RCC 7860 (cell line): ENCODE data around the gene NAA30.
"Not testable (repeated sequence)": the region's sequence is repeated elsewhere in the genome, so short reads cannot be mapped to it uniquely, and the experiment has no call there.

Source experiments
- DNase-seq: peaks from one replicate; pipeline ENCODE4 v3.0.0-alpha.2; 2015; ENCODE audit warnings: low spot score
- FAIRE-seq: peaks from 2 replicates; lab custom pipeline; 2012; peaks lifted over from hg19 to GRCh38; lab: Jason Lieb, UNC

Gene NAA30

DNA sequence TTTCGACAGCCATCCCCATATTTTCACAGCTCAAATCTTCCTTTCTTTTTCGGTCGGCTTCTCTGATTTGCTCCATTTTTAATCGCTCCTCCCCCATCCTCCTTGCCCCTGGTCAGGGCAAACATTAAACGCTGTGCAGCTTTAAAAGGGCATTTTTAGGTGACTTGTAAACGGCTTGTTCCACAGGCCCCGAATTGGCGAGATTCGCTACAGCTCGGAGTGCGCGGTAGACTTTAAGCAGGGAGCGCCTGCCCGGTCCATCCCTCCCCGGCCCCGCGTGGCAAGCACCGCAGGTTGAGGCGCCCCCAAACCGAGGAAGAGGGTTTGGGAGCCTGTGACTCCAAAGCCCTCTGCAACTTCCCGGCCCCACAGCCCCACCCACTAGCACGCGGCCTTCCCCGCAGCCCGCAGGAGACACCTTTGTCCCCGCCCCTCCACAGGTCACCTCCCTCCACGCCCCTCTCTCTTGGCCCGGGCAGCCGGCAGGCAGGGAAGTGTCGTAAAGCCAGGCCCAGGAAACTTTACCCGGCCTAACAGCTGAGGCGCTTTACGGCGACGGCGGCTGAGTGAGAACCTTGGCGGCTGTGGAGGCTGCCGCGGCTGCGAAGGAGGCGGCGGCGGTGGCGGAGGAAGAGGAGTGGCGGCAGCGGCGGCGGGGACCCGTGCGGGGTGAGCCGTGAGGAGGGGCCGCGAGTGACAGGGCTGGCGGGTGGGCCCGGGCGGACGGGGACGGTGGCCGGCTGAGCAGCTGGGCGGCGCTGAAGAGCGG is at the start of gene NAA30:
NAA30 (plus strand) TSS at position 550 of the 769 bp plus-strand sequence. CDS start 372 bp downstream, outside the sequence.
- FAIRE-seq (no peak), DNase-seq (peak; percentile 73)

- DNase-seq, FAIRE-seq: not testable (repeated sequence)
These were observed 46.7 kb upstream of the NAA30 start for GRCh38 chr14:57343545-57344297.

GRCh38 chr14:57345106-57345505 is 45.3 kb upstream of the NAA30 start:
- FAIRE-seq (no peak), DNase-seq (no peak)

DNA sequence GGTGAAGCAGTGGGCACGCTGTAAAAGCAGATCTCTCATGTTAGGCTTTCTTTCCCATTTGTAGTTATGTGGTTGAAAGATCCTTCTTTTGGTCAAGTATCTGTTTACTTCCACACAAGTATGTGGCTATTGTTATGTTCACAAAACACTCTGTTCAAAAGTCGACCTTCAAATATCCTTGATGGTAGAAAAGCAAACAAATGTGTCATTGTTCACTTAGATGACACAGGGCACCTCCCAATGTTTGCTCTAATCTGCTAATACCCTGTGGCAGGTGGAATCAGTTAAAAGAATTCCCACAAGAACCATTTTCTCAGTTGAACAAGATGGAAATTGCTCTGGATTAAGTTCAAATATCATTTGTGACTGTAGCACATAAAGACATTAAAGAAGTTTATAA is 43.6 kb upstream of the NAA30 start:
- FAIRE-seq (no peak), DNase-seq (no peak)

DNA sequence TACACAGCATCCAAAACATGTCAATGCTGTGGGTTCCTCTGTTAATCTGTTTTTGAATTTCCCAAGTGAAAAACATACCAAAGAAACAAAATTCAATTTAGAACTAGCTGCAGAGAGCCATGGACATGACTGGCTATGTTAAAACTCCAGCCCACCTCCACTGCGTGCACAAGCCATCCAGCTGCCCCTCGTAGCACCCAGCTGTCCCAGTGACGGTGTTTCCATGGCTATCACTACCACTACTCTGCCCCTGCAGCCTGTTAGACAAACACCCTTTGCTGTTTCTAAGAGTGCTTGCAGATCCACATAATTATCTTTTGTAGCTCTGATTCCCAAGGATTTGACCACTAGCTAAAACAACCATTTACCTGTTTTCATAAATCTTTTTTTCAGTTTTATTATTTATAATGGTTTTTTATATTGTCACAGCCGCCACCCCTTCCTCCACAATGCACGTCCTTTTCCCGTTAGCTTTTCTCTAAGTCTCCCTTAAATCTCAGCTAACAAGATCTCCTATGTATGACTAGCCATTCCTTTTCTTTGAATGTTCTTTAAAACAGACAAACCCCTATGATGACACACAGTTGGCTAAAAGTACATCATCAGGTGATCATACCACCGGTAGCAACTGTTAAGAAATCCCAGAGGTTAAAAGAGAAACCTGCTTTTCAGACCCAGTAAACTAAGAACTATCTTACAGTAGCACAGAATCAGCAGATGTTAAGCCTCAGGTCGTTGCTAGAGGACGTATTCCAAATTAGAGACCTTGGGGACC is 37.8 kb upstream of the NAA30 start:
- FAIRE-seq (no peak), DNase-seq (no peak)

- FAIRE-seq = no peak
- DNase-seq = no peak
These were observed 35.1 kb upstream of the NAA30 start for GRCh38 chr14:57355081-57355800.

GRCh38 chr14:57362361-57362760 is 28.0 kb upstream of the NAA30 start:
- peak; percentile 44 for DNase-seq
- FAIRE-seq = no peak

DNA sequence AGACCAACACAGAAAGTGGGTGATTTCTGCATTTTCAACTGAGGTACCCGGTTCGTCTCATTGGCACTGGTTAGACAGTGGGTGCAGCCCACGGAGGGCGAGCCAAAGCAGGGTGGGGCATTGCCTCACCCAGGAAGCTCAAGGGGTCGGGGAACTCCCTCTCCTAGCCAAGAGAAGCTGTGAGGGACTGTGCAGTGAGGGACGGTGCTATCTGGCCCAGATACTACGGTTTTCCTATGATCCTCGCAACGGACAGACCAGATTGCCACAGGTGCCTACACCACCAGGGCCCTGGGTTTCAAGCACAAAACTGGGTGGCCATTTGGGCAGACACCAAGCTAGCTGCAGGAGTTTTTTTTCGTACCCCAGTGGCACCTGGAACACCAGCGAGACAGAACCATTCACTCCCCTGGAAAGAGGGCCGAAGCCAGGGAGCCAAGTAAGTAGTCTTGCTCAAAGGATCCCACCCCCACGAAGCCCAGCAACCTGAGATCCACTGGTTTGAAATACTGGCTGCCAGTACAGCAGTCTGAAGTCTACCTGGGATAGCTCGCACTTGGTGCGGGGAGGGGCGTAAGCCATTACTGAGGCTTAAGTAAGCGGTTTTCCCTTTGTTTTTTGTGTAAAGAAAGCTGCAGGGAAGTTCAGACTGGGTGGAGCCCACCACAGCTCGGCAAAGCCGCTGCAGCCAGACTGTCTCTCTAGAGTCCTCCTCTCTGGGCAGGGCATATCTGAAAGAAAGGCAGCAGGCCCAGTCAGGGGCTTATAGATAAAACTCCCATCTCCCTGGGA is 25.5 kb upstream of the NAA30 start:
- FAIRE-seq = no peak

GRCh38 chr14:57370187-57370586 is 20.2 kb upstream of the NAA30 start:
- DNase-seq, FAIRE-seq: not testable (repeated sequence)

More for the DNA sequence above, 25.5 kb upstream of the NAA30 start:
- no peak for DNase-seq

GRCh38 chr14:57371013-57371412 is 19.4 kb upstream of the NAA30 start:
- FAIRE-seq = no peak

DNA sequence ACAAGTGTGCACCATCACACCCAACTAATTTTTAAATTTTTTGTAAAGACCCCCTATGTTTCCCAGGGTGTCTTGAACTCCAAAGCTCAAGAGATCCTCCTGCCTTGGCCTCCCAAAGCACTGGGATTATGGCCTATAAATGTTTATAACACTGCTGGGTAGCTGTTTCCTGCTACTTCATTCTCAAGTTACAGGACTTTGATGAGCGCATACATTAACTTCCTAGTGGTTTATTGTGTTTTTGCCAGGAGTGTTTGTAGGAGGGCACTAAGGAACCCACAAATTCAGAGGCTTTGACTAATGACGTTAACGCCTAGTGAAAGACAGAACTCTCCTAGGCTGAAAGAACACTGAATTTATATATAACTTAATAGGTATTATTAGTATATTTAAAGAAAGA is 15.2 kb upstream of the NAA30 start:
- no peak for FAIRE-seq
- DNase-seq = no peak

More at GRCh38 chr14:57371013-57371412, 19.4 kb upstream of the NAA30 start:
- no peak for DNase-seq

DNA sequence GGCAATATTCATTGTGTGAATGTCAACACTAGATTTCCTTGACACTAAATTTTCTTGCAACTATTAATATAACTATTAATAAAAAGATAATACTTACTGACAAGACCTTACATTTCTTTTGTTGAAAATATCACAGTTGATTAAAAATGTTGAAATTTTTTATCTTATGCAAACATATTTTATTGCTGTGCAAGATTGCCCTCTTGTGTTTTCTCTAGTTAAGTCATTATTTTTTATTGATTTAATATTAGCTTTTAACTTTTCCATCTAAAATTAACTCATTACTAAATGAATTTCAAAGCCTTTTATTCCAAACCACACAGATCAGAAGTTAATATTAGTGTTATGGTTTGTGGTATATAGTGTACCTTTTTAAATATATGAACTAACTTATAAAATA is 11.7 kb upstream of the NAA30 start:
- FAIRE-seq (peak; percentile 47), DNase-seq (no peak)

DNA sequence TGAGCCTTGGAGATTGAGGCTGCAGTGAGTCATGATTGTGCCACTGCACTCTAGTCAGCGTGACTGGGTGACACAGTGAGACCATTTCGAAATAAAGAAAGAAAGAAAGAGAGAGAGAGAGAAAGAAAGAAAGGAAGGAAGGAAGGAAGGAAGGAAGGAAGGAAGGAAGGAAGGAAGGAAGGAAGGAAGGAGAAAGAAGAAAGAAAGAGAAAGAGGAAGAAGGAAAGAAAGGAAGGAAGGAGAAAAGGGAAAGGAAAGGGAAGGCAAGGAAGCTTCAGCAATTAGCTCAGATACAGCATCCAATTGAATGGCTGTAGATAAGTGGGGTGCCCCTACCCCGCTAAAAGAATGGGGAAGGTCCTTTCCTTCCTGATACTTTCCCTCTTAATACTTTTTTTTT is 9.5 kb upstream of the NAA30 start:
- FAIRE-seq (no peak), DNase-seq (no peak)

DNA sequence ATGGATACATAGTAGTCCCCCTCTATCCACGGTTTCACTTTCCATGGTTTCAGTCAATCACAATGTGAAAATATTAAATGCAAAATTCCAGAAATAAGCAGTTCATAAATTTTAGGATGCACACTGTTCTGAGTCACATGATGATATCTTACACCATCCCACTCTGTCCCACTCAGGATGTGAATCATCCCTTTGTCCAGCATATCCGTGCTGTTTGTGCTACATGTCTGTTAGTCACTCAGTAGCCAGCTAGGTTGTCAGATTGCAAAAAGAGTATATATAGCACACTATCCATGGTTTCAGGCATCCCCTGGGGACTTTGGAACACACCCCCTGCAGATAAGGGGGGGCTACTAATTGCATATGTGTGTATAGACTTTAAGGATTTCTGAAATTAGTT is 8.1 kb upstream of the NAA30 start:
- DNase-seq = peak; percentile 66
- FAIRE-seq = peak; percentile 54

GRCh38 chr14:57383125-57383745 is 7.2 kb upstream of the NAA30 start:
- no peak for FAIRE-seq
- no peak for DNase-seq

GRCh38 chr14:57388067-57388466 is 2.3 kb upstream of the NAA30 start:
- DNase-seq (no peak), FAIRE-seq (no peak)

GRCh38 chr14:57389646-57390036 is 745 bp upstream of the NAA30 start:
- no peak for FAIRE-seq
- no peak for DNase-seq

DNA sequence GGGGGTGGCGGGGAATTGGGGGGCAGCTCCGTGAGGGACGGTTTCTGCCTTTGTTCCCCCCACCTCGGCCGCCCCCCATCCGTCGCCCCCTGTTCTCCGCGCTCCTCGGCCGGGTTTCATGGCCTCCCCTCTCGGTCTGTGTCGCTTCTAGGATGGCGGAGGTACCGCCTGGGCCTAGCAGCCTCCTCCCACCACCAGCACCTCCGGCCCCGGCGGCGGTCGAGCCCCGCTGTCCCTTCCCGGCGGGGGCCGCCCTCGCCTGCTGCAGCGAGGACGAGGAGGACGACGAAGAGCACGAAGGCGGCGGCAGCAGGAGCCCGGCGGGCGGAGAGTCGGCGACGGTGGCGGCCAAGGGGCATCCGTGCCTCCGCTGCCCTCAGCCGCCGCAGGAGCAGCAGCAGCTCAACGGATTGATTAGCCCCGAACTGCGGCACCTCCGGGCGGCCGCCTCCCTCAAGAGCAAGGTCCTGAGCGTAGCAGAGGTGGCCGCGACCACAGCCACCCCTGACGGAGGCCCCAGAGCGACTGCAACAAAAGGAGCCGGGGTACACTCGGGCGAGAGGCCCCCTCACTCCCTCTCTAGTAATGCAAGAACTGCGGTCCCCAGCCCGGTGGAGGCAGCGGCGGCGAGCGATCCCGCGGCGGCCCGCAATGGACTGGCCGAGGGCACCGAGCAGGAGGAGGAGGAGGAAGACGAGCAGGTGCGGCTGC is 575 bp downstream of the NAA30 start:
- no peak for FAIRE-seq

More for the DNA sequence above, 575 bp downstream of the NAA30 start:
- no peak for DNase-seq
